ENCODE results near the gene SEC14L6.

GRCh38 chr22:30586414-30586813, 39.9 kb upstream of the SEC14L6 start:
- TF ChIP-seq CTCF (optimal IDR thresholded peaks at IDR 0.05 in 1 of 3, IDR thresholded peaks at IDR 0.05 in 1 of 3, conservative IDR thresholded peaks at IDR 0.05 in 1 of 3; ENCODE audit: extremely low read depth in 1 of 3, insufficient read depth in 2 of 3, low read length in 3 of 3), result no peak
- no peak for TF ChIP-seq EZH2 (IDR thresholded peaks at IDR 0.05; ENCODE audit: low read length)
